ENCODE results near the gene ATL3. TPM values are rescaled to one million over a fixed set of nuclear protein-coding genes. Genes with fewer than 3 reads are reported as not detected.
A peak's percentile ranks its signal among the peaks of the same experiment; 100 is the strongest.
"Not testable (repeated sequence)": the region's sequence is repeated elsewhere in the genome, so short reads cannot be mapped to it uniquely, and the experiment has no call there.

ATL3 gene
- total and polyA plus RNA-seq, 2 donors (not counting 1 experiment from before 2014, with no cell fraction given): 111 to 147 TPM

DNA sequence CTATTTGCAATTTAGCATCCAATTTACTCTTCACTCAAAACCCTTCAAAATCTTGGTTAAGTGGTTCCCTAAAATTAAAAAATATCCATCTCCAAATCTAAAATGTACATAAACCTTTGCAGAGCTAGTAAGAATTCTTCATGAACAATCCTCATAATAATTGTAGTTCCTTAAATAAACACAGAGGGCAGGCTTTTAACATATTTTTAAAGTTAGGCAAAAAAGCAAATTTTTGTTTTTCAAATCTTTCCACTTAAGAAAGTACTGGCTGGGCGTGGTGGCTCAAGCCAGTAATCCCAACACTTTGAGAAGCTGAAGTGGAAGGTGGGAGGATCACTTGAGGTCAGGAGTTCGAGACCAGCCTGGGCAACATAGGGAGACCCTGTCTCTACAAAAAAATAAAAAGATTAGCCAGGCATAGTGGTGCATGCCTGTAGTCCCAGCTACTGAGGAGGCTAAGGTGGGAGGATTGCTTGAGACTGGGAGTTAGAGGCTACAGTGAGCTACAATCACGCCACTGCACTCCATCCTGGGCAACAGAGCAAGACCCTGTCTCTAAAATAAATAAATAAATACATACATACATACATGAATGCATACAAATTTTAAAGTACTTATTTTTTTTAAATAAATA lies 31.9 kb downstream of the ATL3 start:
- H3K4me3 ChIP-seq (replicated peaks in 1 of 4; ENCODE audit: control extremely low read depth in 1 of 4, insufficient read depth in 1 of 4, low read depth in 3 of 4, low read length in 4 of 4): no peak overlapping the region
- H3K27me3 ChIP-seq (ENCODE audit: control insufficient read depth, insufficient read depth, low read length): no peaks in the 10 kb centered on the region
- peaks cover 5% of the 10 kb centered on the region for H3K36me3 ChIP-seq (ENCODE audit: control insufficient read depth, insufficient read depth, low read length)
- H2AFZ ChIP-seq (ENCODE audit: low read length): no peak overlapping the region
- no peak overlapping the region for H3K9ac ChIP-seq (ENCODE audit: insufficient read depth, low read length)
- peaks cover 2% of the 10 kb centered on the region for H4K20me1 ChIP-seq (ENCODE audit: control insufficient read depth, extremely low read depth, insufficient read depth, low read length)
- no peaks in the 10 kb centered on the region for H3K9me3 ChIP-seq (ENCODE audit: control insufficient read depth, insufficient read depth, low read depth, low read length)
- H3K27ac ChIP-seq (ENCODE audit: insufficient read depth, low read length): no peak overlapping the region
- no peaks in the 10 kb centered on the region for H3K79me2 ChIP-seq (ENCODE audit: control insufficient read depth, insufficient read depth, low read length)
- TF ChIP-seq CTCF (conservative IDR thresholded peaks at IDR 0.05 in 1 of 2, IDR thresholded peaks at IDR 0.05 in 1 of 2; ENCODE audit: low read depth in 1 of 2, low read length in 2 of 2) (no peak), EZH2 (IDR thresholded peaks at IDR 0.05; ENCODE audit: low read length, missing control alignments) (no peak)
- DNase-seq (ENCODE audit: low read depth in 2 of 2): peak; percentile 15 to 58
- no peak overlapping the region for H3K4me2 ChIP-seq (ENCODE audit: extremely low read depth, insufficient read depth, low read length)
- H3K4me1 ChIP-seq (ENCODE audit: control insufficient read depth, extremely low read depth, insufficient read depth, low read length): no peaks in the 10 kb centered on the region

GRCh38 chr11:63638436-63638835 lies 32.7 kb downstream of the ATL3 start:
- H3K4me1 ChIP-seq (ENCODE audit: control insufficient read depth, extremely low read depth, insufficient read depth, low read length); H2AFZ ChIP-seq (ENCODE audit: low read length); H3K4me2 ChIP-seq (ENCODE audit: extremely low read depth, insufficient read depth, low read length); H4K20me1 ChIP-seq (ENCODE audit: control insufficient read depth, extremely low read depth, insufficient read depth, low read length); H3K9ac ChIP-seq (ENCODE audit: insufficient read depth, low read length); H3K27me3 ChIP-seq (ENCODE audit: control insufficient read depth, insufficient read depth, low read length); H3K4me3 ChIP-seq (replicated peaks in 1 of 4; ENCODE audit: control extremely low read depth in 1 of 4, insufficient read depth in 1 of 4, low read depth in 3 of 4, low read length in 4 of 4); H3K79me2 ChIP-seq (ENCODE audit: control insufficient read depth, insufficient read depth, low read length); H3K27ac ChIP-seq (ENCODE audit: insufficient read depth, low read length); DNase-seq (ENCODE audit: low read depth in 2 of 2); H3K36me3 ChIP-seq (ENCODE audit: control insufficient read depth, insufficient read depth, low read length); H3K9me3 ChIP-seq (ENCODE audit: control insufficient read depth, insufficient read depth, low read depth, low read length): not testable (repeated sequence)

DNA sequence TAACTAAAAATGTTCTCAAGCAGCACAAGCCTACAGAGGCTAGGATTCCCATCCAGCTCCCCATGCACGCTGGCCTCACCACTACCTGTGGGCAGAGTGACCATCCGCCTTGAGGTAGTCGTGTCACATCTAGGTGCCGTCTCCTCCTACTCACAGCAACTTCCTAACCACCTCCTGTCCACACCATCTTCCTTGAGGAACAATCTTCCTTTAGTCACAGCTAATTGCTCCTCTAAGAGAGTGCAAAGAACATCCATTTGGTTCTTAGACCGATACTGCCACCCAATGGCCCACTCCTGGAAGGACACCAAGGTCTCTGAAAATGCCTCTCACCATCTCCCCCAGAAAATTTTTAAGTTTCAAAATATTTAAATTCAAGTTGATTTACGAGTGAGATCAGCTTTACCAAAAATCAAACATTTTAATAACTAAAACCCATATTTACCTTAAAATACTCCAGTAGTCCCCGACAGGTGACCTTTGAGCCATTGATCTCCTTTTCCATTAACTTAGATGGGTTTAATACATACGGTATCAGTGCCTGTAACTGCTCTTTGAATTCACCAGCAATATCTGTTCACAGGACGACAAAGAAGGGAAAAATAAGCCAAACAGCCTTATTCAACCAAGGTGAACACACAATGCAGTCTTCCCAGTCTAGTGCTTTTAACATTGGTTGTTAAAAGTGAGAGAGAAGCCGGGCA lies 35.3 kb downstream of the ATL3 start:
- no peaks in the 10 kb centered on the region for H3K4me1 ChIP-seq (ENCODE audit: control insufficient read depth, extremely low read depth, insufficient read depth, low read length)
- H3K9ac ChIP-seq (ENCODE audit: insufficient read depth, low read length): no peak overlapping the region
- peaks cover 7% of the 10 kb centered on the region for H3K36me3 ChIP-seq (ENCODE audit: control insufficient read depth, insufficient read depth, low read length)
- no peak overlapping the region for H3K4me3 ChIP-seq (replicated peaks in 1 of 4; ENCODE audit: control extremely low read depth in 1 of 4, insufficient read depth in 1 of 4, low read depth in 3 of 4, low read length in 4 of 4)
- TF ChIP-seq EZH2 (IDR thresholded peaks at IDR 0.05; ENCODE audit: low read length, missing control alignments) (no peak), CTCF (conservative IDR thresholded peaks at IDR 0.05 in 1 of 2, IDR thresholded peaks at IDR 0.05 in 1 of 2; ENCODE audit: low read depth in 1 of 2, low read length in 2 of 2) (peak; percentile 82 to 91)
- H3K27ac ChIP-seq (ENCODE audit: insufficient read depth, low read length): no peak overlapping the region
- H3K4me2 ChIP-seq (ENCODE audit: extremely low read depth, insufficient read depth, low read length): no peak overlapping the region
- no peaks in the 10 kb centered on the region for H3K27me3 ChIP-seq (ENCODE audit: control insufficient read depth, insufficient read depth, low read length)
- peak; percentile 41 to 71 for DNase-seq (ENCODE audit: low read depth in 2 of 2)
- no peaks in the 10 kb centered on the region for H3K9me3 ChIP-seq (ENCODE audit: control insufficient read depth, insufficient read depth, low read depth, low read length)
- H3K79me2 ChIP-seq (ENCODE audit: control insufficient read depth, insufficient read depth, low read length): no peaks in the 10 kb centered on the region
- no peak overlapping the region for H2AFZ ChIP-seq (ENCODE audit: low read length)
- no peaks in the 10 kb centered on the region for H4K20me1 ChIP-seq (ENCODE audit: control insufficient read depth, extremely low read depth, insufficient read depth, low read length)
